GM03348 (cell line): Measurements from ENCODE around the gene HDHD2.

ENCODE experiments used
- DNase-seq: peaks from one replicate; pipeline ENCODE4 v3.0.0; 2012; ENCODE audit warnings: low spot score

Gene HDHD2

DNA sequence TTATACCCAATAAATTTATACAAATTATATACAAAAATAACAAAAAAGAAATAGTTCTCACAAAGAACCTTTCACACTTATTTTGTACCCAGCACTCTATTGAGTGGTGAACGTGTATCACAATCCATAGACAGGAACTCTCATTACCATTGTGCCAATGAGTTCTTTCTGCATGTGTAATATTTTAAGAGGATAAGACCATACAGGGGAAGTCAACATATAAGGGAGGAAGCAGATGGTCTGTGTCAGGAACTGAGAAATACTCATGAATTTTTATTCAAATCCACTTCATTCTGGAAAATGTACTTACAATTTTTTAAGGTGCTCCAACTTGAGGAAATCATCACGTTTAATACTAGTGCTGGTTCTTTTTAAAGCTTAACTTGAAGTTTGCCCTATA lies 87.8 kb downstream of the HDHD2 start:
- no peak for DNase-seq
